HG03575 (cell line): ENCODE data around the gene AHI1.
A peak's percentile ranks its signal among the peaks of the same experiment; 100 is the strongest.
"Not testable (repeated sequence)": the region's sequence is repeated elsewhere in the genome, so short reads cannot be mapped to it uniquely, and the experiment has no call there.

Source experiments
- ATAC-seq: cut with Tn5 transposase; IDR thresholded peaks from one replicate; pipeline ENCODE4 v1.9.1; 2021; ENCODE audit not compliant: unreplicated experiment, insufficient number of reproducible peaks, low FRiP score; ENCODE audit errors: extremely low read depth

AHI1 gene

DNA sequence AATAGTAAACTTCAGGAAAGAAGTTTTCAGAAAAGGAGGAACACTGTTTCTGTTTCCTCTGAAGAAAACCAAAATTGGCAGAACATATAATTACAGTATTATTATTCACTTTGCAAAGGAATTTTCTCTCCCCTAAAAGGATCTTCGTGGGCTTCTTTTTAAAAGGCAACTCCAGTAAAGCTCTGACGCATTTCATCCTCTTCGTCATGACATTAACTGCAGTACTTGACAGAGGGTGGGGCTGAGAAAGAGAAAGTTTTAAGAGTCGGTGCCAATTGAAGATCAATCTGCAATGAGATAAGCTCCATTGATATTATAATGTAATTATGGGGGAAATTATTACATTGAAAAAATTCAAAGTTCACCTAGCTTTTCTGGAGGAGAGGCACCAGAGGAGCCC is 240.7 kb downstream of the AHI1 start:
- no peak for ATAC-seq

GRCh38 chr6:135254471-135254870 is 243.1 kb downstream of the AHI1 start:
- no peak for ATAC-seq

DNA sequence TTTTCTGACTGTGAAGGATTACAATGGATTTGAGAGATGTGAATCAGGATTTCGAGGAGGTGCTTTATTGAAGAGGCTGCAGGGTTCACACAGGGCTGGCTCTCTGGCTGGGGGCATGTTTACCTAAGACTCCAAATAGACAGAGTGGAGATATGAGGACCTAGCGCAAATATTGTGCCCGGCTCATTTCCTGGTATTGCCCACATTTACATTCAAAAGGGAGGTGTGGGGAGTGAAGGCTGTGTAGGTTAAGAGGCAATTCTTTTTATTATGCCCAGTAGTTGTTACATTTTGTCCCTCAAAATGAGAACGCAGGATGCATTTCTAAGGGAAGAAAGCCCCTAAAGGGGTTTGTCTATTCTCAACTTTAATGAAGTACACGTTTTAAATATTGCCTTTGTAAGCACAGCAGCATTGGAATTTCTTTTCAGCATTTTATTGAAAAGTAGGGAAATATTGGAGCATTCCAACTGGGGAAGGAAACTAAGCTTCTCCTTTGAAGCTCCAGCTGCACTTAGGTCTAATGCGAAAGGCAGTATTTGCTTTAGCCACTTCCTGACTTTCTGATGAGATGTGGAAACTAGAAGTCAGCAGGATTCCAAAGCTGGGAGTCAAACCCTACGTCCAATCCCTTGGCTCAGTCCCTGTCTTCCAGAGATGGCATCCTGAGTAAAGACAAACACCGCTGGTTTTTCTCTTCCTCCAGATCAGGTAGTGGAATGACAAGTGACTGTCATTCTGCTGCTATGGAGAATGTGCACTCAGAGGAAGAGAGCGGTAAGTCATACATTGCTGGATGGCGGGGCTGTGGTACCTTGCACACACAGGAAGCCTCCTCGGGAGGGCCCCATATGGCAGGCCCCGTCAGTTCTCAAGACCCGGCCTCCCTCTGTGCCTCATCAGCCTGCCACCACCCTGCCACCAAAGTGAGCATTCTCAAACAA is 245.8 kb downstream of the AHI1 start:
- no peak for ATAC-seq

GRCh38 chr6:135250751-135251497 is 246.6 kb downstream of the AHI1 start:
- ATAC-seq: no peak

DNA sequence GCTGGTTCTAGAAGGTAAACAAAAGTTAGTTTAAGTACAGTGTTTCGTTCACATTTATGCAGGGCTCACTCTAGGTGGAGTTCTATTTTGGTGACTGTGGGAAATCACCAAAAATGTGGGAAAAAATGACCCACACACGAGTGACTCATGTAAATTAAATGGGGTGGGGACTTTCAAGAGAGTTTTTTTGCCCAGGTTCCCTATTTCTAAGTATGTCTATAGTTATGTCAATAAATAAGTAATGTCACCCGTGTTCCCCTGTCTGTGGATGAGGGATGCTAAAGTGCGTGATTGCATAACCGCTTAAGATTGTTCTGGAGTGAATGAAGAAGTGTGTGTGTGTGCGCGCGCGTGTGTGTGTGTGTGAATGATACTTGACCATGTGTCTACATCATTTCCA is 247.3 kb downstream of the AHI1 start:
- ATAC-seq: no peak

DNA sequence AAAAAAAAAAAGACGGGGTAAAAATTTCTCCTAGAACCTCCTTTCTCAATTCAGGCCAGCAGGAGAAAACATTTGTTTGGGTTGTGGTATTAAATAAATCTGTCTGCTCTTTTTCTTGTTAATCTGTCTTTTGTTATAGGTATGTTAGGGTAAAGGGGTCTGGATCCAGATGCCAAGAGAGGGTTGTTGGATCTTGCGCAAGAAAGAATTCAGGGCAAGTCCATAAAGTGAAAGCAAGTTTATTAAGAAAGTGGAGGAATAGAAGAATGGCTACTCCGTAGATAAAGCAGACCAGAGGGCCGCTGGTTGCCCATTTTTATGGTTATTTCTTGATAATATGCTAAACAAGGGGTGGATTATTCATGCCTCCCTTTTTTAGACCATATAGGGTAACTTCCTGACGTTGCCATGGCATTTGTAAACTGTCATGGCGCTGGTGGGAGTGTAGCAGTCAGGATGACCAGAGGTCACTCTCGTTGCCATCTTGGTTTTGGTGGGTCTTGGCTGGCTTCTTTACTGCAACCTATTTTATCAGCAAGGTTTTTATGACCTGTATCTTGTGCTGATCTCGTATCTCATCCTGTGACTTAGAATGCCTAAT is 251.0 kb downstream of the AHI1 start:
- ATAC-seq: not testable (repeated sequence)

DNA sequence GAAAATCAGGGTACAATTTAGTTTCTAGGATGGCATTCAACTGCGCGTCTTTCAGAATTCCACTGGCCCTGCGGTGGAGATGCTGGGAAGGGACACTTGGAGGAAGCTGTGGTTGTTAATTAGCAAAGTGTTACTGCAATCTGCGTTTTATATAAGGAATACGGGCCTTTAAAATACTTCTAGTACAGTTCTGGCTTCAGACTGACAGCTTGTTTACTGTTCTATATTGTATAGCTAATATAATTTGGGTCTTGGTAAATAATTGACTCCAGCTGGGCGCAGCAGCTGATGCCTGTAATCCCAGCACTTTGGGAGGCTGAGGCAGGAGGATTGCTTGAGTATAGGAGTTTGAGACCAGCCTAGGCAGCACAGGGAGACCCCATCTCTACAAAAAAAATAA is 252.7 kb downstream of the AHI1 start:
- ATAC-seq: no peak

DNA sequence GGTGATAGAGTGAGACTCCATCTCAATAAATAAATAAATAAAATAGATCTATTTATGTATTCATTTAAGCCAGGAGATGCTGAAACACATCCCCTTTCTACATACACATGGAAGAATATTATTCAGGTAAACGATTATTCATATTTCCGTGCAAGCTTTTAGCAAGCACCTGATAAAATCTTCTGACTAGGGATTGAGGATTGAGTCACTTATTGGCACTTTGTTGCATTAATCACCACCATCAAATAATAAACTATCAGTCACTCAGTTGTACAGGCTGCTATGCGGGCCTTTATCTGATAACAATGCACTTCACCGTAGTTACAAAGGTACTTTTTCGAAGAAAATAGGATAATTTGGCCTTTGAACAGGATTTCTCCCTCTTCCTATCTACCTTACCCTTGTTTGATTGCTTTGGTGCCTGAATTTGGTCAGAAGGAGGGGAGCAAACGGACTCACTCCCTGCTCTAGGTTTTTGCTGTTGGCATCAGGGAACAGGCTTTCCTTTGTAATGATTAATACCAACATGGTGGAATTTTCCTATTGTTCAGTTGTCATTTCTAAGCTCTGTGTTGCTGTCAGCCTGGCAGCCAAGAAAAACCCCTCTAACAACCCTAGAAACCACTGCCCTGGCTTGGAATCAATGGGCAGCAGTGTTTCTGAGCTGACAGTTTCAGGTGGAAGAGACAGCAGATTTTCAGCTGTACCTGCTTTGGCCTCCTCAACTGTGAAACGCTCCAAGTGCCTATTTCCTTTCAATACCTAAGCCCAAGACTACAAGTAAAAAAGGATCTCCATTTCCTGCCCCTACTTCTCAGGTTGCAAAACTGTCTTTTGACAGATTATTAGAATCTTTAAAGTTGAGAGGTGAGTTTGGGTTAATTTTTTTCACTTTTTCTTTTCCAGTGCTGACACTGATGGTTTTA is 253.4 kb downstream of the AHI1 start:
- no peak for ATAC-seq

GRCh38 chr6:135240711-135241110 is 256.8 kb downstream of the AHI1 start:
- ATAC-seq: no peak

DNA sequence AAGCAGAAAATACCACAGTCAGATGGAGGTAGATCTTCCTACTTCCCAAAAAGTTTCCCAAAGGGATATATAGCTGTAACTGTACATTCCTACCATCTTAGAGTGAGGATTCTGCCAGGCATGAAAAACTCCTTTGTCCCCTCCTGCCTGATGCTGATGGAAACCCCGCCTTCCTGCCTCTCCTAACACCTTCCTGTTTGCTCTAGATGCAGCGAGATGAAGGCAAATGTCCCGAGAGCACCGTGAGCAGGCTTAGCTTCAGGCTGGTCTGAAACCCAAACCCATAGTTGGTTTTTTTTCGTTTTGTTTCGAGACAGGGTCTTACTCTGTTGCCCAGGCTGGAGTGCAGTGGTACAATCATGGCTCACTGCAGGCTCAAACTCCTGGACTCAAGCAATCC is 260.8 kb downstream of the AHI1 start:
- ATAC-seq: no peak

- ATAC-seq: no peak
Measured at GRCh38 chr6:135236319-135236718, 261.2 kb downstream of the AHI1 start.

- ATAC-seq: no peak
Measured at GRCh38 chr6:135235716-135236115, 261.8 kb downstream of the AHI1 start.

GRCh38 chr6:135234492-135234780 is 263.1 kb downstream of the AHI1 start:
- ATAC-seq: no peak

DNA sequence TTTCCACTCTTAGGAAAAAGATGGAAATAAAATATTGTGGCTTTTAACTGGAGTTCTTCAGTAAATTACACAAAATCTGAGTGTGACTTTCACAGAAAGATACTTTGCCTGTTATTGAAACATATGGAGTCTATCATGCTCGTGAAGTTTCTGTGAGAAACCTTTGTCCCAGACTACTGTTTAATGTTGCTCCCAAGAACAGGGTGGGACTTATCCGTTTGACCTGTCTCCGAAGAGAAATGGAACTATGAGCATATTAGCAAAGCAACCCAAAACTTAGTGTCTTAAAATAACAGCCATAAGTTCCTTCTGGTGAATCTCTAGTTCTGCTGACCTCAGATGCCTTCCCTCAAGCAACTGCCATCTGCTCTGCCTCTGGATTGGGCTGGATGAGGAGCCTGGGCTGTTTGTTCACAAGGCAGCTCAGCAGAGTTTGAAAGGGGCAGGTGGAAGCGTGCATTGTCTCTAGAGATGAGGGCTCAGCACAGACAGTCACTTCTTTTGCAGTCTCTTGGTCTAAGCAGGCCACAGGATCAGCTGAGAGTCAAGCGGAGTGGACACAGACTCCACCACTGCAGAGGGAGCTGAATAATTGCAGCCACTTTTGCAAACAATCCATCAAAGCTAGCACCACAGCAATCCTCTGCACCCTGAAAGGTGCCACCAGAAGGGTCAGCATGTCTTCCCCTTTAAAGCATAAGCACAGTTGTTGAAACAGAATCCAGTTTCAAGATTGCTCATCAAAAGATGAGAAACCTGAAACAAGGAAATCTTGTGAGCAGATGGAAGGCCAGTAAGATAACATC is 263.7 kb downstream of the AHI1 start:
- peak; percentile 49 for ATAC-seq
